Glomerular endothelial cell (primary cell): ENCODE results near the gene RCOR2. TPM values are rescaled to one million over a fixed set of nuclear protein-coding genes. Genes with fewer than 3 reads are reported as not detected.

Experiments
- total RNA-seq: library from RNA; depleted of rRNA; stranded (reverse); fragments of >200 nt; gene quantifications from 2 replicates; pipeline ENCODE4 v1.2.3, GENCODE V29; 2015

RCOR2 gene
- total RNA-seq, 1 donor from 2014 or later = 1.1 TPM

Other genes with a start within 250 kb of the RCOR2 start
- gene ATL3, start 245.8 kb downstream of the RCOR2 start, total RNA-seq = 69.5 and 91.6 TPM in 2 replicates
- gene RTN3, start 235.7 kb downstream of the RCOR2 start, total RNA-seq = 96.8 and 102 TPM in 2 replicates
- gene ZFTA, start 148.4 kb downstream of the RCOR2 start, total RNA-seq = 23.2 and 24.3 TPM in 2 replicates
- gene SPINDOC, start 103.7 kb downstream of the RCOR2 start, total RNA-seq = 33.3 and 41.6 TPM in 2 replicates
- 26.4 and 34.9 TPM in 2 replicates for gene MARK2, start 78.1 kb downstream of the RCOR2 start, total RNA-seq
- gene NAA40, start 21.8 kb upstream of the RCOR2 start, total RNA-seq = 18.9 and 20.8 TPM in 2 replicates
- gene COX8A, start 57.5 kb upstream of the RCOR2 start, total RNA-seq = 288 and 310 TPM in 2 replicates
- 97.1 and 117 TPM in 2 replicates for gene OTUB1, start 69.3 kb upstream of the RCOR2 start, total RNA-seq
- gene FLRT1, start 118.8 kb upstream of the RCOR2 start, total RNA-seq = not detected in 2 replicates
- gene MACROD1, start 248.9 kb upstream of the RCOR2 start, total RNA-seq = 22.1 and 26.0 TPM in 2 replicates